SW480 (cell line): ENCODE results near the gene ADGRV1.

Experiments used
- DNase-seq: peaks from one replicate; pipeline ENCODE4 v3.0.0-alpha.2; 2016; ENCODE audit warnings: low spot score

Gene ADGRV1

DNA sequence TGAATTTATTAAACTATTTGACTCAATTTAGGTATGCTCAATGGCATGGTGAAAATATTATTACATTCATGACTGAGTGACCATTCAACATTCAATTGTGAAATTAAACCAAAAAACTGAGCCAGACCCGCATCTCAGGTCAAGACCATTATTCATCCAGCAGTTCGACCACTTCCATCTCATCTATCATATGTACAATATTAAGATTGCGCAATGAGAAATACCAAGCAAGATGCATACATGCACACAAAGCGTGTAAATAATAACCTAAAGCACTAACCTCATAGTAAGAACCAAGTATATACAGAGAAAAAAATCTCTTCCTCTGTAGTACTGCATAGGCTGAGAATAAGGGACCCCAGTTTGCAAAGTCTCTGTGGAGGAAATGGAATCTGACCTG, 310.2 kb downstream of the ADGRV1 start:
- no peak for DNase-seq

DNA sequence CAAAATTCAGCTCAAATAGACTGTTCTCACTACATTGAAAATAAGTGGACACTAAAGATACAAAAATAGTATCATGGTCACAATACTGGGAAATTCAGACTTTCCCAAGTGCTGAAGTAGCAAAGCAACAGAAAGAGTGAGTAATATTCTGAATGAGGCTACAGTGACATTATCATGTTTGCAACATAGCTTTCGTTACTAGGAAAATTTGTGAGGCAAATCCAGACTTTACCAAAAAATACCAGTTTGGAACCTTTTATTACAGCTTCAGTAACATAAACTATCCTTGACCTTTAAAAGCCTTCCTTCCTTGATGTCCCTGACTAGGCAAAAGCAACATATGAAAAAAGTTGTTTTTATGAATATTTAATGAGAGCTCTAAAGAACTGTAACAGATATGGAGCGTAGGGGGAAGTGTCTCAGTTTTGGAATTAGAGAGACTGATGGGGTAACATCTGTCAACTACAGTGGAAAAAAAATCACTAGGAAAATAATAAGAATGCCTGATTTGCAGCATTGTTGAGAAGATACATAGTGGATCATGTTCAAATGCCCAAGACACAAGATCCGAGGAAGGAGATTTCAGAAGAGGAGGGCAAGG, 312.9 kb downstream of the ADGRV1 start:
- DNase-seq = no peak

- DNase-seq = peak; percentile 22
Observed at GRCh38 chr5:90873033-90873517, 314.5 kb downstream of the ADGRV1 start.

DNA sequence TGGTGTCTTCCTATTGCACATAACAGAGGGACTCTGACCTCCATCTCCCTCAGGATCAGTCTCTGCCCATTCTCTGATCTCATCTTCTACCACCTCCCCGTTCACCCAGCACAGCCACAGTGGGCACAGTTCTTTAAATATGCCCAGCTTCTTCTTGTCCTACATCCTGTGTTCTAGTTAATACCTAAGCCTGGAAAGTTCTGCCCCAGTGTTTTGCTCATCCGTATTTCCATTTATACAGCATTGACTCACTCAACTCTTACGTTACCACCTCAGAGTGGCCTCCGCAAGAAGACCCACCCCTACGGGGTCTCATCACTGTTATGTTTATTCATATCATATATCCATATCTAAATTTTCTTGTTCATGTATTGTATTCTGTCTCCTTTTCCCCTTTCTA, 315.5 kb downstream of the ADGRV1 start:
- DNase-seq = no peak

DNA sequence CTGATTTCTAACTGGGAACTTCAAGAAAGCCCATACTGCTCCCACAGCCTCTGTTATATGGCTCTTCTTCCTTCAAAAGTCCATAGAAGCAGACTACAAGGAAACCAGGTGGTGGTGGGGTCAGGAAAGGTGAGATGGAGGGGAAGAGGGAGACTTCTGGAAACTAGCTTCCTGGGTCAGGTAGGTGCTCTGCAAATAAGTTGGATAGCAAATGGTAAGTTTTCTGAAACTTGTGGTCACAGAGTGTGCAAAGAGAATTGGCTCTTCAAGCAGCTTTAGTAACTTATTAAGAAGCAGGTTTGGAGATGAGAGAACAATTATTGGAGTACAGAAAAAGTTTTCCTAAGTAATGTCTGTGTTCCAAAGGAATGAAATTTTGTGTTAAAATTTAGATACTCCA, 316.9 kb downstream of the ADGRV1 start:
- no peak for DNase-seq

- DNase-seq = no peak
Observed at GRCh38 chr5:90876366-90876765, 317.8 kb downstream of the ADGRV1 start.

- no peak for DNase-seq
Observed at GRCh38 chr5:90877049-90877448, 318.5 kb downstream of the ADGRV1 start.

DNA sequence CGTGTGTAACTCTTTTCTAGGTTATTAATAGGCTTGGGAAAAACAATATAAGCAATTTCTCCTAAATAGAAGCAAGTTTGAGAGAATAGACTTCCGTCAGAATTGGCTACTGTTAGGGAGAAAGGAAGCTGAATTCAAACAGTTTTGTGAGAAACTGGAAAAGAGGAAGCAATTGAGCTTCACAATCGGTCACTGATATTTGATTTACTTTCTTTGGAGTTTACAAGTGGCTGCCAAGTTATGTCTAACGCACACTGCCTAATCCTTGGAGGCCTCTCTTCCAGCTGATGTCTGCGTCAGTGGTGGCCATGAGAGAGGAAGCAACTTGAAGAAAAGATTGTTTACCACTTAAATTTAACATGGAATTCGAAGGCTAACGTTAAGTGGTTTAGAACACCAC, 319.5 kb downstream of the ADGRV1 start:
- no peak for DNase-seq

DNA sequence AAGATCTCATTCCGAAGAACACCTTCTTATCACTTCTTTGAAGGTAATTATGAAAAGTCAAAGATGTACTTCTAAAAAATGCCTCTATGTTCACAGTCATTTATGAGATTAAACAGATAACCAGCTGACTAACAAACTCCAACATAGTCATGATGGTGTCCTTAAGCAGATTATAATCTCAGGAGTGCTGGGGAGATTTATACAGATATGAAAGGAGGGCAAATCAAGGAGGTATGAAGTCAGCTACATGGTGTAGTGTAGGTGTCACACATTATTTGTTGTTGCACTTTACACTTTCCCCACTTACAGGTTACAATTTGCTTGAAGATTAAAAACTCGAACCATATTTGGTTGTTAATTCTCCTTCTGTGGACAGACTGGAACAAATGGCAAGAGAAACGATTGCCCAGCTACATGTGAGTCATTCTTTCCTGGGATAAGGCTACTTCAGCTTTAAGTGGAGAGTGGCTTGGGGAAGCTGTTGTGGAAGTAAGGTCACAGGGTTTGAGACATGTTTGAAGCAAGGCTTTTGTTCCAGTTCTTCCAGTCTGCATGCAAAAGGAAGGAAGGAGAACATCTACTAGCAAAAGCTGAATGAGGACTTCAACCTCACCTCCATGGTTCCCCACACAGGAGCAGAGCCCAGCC, 320.1 kb downstream of the ADGRV1 start:
- DNase-seq = no peak

DNA sequence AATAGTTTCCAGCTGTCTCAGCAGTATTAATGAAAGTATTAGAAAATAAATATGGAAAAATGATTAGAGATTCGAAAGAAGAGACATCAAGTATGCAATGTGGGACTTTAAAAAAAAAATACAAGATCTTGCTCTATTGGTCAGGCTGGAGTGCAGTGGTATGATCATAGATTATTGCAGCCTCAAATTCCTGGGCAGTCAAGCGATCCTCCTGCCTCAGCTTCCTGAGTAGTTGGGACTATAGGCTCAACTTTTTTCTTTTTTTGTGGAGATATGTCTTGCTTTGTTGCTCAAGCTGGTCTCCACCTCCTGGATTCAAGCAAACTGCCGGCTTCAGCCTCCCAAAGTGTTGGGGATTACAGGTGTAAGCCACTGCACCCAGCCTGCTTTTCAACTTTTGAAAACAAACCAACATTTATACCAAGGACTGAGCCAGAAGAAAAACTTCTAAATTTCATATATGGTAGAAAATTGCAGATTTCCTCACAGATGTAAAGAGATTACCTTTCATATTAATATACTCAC, 323.1 kb downstream of the ADGRV1 start:
- no peak for DNase-seq

DNA sequence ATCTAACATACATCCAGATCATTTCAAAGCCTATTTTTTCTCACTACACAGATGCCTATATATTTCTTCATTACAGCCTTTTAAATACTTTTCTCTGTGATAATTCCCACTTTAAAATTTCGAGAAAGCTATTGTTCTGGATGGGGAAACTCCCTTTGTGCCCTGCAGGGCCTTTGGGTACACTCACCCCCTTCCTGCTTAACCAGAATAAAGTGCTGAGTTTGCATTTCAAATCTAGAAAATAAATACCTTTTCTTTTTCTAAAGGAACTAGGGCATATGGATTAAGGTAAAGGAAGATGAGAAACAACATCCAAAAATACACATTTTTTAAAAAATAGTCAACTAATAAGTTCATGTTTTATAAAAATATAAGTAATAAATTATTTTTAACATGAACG, 323.9 kb downstream of the ADGRV1 start:
- no peak for DNase-seq

- no peak for DNase-seq
Observed at GRCh38 chr5:90885180-90885868, 326.7 kb downstream of the ADGRV1 start.

DNA sequence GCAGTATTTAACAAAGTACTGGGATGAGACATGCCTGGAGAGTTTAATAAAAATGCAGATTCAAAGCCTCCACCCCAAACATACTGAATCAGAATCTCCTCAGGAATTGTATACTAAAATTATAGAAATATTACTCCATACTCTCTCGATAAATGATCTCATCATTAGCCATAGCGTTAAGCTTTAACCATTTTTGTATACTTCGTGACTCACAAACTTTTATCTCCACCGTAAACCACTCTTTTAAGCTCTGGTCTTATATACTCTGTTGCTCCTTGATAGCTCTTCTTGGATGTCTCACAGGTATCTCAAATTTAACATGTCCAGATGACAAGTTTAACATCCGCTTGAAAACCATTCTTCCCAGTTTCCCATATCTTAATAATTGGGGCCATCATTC, 327.8 kb downstream of the ADGRV1 start:
- DNase-seq = no peak

- no peak for DNase-seq
Observed at GRCh38 chr5:90888511-90889324, 330.1 kb downstream of the ADGRV1 start.

GRCh38 chr5:90889325-90889600, 330.7 kb downstream of the ADGRV1 start:
- DNase-seq = no peak

- DNase-seq = no peak
Observed at GRCh38 chr5:90890180-90890579, 331.6 kb downstream of the ADGRV1 start.

DNA sequence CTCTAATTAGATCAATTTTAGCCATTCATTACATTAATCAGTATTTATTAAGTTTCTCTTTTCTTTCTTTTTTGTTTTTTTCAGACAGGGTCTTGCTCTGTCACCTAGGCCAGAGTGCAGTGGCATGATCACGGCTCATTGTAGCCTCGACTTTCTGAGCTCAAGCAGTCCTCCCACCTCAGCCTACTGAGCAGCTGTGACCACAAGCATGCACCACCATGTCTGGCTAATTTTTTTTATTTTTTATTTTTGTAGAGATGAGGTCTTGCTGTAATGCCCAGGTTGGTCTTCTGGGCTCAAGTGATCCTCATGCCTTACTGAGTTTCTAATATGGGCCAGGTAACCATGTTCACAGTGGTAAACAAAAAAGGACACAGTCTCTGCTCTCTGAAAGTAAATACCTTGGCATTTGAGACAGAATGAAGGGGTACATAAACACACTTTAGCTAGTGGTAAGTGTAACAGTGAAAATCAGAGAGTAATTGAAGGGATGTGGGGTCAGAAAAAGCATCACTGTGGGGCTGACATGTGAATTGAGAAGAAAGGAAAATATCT, 336.3 kb downstream of the ADGRV1 start:
- no peak for DNase-seq

DNA sequence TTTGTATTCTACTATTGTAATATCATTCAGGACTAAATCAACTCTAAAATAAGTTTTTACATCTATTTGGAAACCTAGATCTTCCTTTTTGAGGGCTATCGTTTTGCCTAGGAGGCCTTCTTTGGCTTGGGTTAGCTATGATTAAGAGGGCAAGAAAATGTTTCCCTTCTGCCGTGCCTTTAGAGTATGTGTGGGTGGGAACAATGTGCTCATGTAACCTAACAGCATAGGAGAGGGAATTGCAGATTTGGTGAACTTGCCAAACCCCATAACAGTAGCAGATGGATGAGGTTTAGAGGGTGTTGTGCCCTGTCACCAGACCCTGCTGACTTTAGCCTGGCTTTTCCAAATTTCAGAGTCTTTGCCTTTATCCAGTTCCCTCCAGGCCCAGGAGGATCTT, 339.0 kb downstream of the ADGRV1 start:
- DNase-seq = no peak

- DNase-seq = no peak
Observed at GRCh38 chr5:90898326-90899013, 339.9 kb downstream of the ADGRV1 start.

DNA sequence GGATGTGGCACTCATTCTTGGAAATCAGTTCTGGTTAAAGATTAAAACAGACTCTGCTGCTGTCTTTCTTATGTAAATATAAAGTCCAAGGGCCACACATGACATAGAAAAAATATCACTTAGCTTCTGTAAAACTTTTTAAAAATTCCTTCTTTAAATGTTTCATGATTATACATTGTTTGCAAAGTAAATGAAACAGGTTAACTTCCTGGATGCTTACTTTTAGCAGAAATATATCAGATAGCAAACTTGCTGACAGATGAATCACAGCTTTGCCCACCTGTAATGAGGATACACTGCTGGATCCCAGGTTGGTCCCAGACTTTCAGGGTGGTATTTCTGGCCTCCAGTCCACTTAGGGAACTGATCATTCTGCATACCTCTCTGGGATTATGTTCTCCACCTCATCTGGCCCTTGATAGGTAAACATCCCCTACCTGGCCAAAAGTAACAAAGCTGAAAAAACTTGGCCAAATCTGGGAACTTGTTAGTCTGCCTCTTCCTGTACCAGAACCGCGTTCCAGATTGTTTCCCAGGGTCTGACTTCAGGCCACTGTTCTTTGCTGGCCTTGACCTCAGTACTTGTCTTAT, 340.5 kb downstream of the ADGRV1 start:
- DNase-seq = no peak

- DNase-seq = no peak
Observed at GRCh38 chr5:90901261-90901660, 342.7 kb downstream of the ADGRV1 start.
